GM21723 (cell line): ENCODE results near the gene RGS5.
"Not testable (repeated sequence)": the region's sequence is repeated elsewhere in the genome, so short reads cannot be mapped to it uniquely, and the experiment has no call there.

Experiments used
- ATAC-seq: cut with Tn5 transposase; IDR thresholded peaks from one replicate; pipeline ENCODE4 v1.9.1; 2021; ENCODE audit warnings: mild to moderate bottlenecking, moderate library complexity; ENCODE audit not compliant: unreplicated experiment

Gene RGS5, protein sequence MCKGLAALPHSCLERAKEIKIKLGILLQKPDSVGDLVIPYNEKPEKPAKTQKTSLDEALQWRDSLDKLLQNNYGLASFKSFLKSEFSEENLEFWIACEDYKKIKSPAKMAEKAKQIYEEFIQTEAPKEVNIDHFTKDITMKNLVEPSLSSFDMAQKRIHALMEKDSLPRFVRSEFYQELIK

DNA sequence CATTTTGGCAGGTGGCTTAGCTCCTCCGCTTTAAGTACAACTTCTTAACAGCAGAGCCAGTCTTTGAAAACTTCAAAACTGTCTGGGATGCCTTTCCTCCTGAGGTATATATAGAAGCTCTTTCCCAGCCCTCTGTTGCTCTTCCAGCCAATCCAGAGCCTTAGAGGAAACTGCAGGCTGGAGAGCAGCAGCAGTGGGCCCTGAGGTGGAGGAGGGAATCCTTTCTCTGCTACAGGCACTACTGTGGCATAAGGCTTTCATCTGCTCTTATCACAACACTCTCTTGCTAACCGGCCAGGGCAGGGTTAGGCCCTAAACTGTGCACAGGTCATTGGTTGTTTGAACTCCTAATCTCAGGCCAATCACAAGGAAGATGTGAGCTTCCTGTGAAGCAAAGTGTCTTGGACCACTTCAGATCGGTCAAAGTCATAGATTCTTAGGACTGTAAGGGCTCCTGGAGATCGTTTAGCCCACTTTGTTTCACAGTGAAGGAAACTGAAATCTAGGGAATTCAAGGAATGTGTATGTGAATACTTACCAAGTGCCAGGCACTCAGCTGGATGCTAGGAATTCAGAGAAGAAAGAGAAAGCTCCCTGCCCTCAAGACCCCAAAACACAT lies at the start of gene RGS5:
RGS5 (minus strand) TSS at position 84 of the 619 bp plus-strand sequence; CDS start at position 3, 81 bp downstream.
- no peak for ATAC-seq

DNA sequence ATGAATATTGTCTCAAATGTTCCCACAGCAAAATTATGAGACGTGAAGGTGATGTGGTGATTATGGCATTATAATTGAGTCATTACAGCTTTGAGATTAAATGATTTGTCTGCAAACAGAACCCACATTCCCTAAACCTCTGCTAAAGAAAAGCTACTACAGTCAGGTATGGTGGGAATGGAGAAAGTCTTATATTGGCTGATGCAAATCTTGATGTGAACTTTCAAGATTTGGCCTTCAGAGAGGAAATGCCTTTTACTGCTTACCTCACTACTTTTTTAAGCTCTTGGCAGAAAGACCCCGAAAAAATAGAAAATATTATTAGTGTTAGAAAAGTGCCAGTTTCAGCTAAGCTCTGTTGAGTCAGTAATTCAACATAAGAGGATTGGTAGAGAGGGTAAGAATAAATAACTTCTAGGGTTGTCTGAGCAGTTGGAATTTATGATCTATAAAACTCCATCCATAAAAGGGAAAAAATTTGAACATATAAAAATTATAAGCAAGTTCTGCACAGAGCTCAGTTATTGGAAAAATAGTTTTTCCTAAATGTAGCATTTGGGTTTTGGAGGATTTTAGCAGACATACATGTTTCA lies 47.8 kb upstream of the RGS5 start:
- no peak for ATAC-seq

DNA sequence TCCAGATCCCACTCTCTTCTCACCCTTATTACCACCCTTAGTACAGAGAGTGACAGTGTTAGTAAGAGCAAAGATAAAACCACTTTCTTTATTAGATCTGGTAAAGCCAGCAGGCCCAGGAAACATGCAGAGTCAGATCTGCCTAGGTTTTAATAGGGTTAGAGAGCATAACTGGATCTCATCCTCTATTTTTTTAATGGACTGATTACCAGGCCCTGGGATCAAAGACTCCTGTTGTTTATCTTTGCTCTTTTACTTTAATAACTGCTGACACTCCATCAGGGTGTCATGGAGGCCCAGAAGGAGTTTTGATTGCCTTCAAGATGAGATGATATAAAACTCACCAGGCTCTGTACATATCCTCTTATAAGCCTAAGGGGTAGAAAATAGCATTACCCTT lies 45.3 kb upstream of the RGS5 start:
- ATAC-seq, result no peak

DNA sequence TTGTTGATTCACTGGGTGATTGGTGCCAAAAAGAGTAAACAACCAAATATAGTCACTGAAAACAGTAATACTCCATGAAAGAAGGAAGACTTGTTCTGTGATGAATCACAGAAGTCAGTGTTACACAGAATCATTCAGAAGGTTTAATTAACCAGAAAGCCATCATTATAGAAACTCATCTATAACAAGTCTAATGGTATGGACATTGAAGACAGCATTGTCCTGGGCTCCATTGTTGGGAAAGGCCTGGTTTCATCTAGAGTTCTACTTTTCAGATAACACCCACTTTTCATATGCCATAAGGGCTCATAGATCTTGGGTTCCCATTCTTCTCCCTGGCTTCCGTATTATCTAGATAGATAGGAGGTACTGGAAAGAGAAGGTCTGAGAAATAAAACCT lies 41.9 kb upstream of the RGS5 start:
- not testable (repeated sequence) for ATAC-seq

DNA sequence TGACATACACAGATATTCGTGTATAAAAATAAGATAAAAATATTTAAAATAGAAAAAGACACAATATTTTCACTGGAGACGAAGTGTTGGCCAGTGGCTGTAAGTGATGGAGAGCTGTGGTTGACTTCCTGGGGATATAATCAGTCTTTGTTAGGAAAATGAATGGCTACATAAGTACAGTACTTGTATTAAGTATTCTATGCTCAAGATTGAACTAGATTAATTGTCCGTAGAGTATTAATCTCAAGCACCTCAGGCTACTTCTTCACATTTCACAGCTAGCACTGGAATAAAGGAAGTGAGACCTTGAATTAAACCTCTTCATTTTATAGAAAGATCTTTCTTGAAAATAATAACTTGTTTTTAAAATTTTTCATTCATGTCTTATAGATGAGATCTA lies 39.0 kb upstream of the RGS5 start:
- ATAC-seq, result no peak

DNA sequence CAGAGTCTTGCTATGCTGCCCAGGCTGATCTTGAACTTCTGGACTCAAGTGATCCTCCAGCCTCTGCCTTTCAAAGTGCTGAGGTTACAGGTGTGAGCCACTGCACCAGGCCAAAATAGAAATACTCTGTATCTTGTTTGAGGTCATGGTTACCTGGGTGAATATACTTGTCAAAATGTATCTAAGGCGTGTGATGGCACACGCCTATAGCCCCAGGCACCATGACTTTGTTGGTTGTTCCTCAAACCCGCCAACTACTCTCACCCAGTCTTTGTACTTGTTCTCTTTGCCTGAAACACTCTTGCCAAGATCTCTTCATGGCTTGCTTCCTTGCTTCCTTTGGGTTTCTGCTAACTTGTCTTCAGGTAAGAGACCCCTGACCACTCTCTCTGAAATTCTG lies 38.0 kb upstream of the RGS5 start:
- no peak for ATAC-seq

DNA sequence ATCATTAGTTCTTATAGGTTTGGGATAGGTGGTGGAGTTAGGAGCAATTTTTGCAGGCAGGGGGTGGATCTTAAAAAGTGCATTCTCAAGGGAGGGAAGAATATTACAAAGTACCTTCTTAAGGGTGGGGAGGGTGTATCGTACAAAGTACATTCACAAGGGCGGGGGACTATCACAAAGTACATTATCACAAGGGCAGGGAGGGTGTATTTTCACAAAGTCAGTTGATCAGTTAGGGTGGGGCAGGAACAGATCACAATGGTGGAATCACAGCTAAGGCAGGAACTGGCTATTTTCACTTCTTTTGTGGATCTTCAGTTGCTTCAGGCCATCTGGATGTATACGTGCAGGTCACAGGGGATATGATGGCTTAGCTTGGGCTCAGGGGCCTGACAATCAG lies 30.9 kb upstream of the RGS5 start:
- not testable (repeated sequence) for ATAC-seq

DNA sequence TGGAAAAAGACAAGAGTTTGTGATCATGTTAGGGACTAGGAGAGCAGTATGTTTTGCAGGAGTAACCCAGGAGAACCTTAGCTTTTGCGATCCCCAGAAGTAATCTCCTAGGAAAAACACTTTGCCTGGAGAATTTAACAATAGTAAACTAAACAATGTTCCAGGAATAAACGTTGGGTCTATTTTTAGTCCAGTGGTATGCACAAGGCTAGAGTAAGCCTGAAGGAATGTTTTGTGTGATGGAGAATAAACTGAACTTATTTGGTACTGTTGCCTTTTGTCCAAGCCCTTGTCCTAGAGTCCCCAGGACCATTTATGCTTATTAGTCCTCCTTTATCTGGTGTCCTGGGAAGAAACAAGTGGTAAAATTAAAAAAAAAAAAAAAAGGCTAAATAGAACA lies 28.7 kb upstream of the RGS5 start:
- ATAC-seq, result no peak

DNA sequence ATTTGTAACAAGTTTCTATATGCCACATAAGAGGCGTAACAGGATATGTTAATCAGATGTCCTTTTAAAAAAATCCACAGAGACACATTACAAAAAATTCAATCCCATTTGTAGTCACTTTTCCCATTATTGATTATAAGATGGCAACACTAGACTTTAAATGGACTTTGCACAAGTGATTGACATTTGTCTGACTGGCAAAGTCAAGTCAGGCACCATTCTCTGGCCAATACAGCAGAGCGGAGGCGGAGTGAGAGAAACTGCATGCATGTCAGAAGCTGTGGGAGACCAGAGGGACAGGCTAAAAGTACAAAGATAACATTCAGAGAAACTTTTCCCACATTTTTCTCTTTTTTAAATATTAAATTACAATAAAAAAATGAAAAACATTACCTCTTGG lies 28.1 kb upstream of the RGS5 start:
- ATAC-seq, result no peak

DNA sequence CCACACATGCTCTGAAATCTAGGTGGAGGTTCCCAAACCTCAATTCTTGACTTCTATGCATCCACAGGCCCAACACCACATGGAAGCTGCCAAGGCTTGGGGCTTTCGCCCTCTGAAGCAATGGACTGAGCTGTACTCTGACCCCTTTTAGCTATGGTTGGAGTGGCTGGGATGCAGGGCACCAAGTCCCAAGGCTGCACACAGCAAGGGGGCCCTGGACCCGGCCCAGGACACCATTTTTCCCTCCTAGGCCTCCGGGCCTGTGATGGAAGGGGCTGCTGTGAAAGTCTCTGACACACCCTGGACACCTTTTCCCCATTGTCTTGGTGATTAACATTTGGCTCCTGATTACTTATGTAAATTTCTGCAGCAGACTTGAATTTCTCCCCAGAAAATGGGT lies 25.6 kb upstream of the RGS5 start:
- not testable (repeated sequence) for ATAC-seq

DNA sequence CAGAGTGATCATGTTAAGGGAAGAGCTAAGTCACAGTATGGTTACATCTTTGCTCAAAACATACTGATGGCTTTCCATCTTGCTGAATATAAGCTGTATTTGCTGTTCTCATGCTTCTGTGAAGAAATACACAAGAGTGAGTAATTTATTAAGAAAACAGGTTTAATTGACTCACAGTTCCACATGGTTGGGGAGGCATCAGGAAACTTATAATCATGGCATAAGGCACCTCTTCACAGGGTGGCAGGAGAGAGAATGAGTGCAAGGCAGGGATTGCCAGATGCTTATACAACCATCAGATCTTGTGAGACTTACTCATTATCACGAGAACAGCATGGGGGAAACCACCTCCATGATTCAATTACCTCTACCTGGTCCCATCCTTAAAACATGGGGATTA lies 24.4 kb upstream of the RGS5 start:
- no peak for ATAC-seq

DNA sequence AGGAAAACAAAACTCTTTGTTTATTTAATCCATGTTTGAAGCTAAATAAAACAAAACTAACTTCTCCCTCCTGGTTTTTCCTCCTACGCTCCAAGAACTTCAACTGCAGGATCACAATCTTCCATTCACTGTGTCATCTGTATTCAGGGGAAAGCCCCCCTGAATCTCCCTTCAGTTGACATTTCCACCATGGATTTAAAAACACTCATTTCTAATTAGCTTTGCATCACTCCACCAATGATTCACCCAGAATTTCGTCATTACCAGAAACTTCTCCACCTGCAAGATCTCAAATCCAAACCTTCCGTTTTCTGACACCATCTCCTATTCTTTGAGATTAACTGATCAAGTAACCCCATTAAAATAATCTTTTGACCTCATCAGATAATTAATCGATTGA lies 10.9 kb upstream of the RGS5 start:
- no peak for ATAC-seq

DNA sequence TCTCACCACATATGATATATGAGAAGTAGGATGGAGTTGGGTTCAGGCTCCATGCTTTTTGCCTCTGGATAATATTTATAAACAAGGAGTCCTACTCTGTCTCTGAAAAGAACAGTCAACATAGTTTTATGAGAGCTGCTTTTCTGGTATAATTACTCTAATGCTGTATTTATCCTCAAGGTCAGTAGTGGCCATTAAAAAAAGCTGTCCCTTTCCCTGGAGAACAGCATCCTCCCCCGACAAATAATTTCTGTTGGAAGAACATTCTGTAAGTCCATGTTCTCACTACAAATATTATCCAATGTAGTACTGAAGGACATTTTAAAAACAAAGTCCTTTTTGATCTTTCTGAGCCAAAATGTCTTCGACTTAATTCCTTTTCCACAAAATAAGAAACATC lies 9.0 kb upstream of the RGS5 start:
- no peak for ATAC-seq

DNA sequence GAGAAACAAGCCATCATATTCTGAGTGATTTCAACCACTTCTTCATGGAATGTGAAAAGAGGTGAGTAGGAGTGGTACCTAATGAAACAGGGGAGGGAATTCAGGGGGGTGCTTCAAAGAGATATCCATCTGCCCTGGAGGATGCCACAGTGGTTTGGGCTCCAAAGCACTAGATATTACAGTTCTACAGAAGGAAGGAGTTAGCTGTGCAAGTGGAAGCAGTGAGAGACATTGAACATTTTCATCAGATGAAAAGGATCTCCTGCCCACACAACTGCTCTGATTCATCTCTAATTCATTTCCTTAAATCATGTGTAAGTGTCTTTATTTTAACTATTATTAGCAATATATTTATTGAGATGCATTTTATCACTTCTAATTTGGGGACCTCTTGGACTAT lies 2.8 kb upstream of the RGS5 start:
- no peak for ATAC-seq

DNA sequence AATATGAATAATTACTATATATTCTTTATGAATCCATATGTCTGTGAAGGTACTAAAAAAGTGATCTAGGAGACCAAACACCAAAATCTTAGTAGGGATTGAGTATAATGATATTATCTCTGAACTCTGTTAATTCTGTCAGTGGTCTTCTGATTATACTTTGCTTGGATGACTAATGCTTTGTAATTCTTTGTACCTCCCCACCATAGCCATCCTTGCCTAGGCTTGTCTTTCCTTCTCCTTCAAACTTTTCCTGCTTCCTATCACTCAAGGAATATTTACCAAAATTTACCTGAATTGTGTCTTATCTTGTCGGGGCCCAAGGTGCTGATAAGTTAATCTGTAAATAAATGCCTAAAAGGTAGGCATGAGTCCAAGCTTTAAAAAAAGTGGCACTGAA lies 845 bp upstream of the RGS5 start:
- no peak for ATAC-seq

DNA sequence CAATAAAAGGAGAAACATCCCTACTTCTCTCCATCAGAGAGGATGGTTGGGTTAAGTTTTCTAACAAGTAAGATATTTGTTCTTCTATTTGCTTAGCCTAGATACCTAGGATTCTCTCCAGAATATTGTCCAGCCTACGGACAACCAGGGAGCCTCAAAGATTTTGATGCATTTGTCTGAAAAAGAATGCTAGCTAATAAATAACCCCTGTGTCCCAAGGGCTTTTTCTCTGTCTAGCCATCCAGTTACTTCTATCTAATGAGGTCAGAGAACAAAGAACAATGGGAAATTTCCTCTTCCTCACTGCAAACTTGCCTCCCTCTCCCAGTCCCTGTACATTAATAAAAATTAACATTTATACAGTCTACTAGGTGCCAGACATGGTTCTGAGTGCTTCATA lies 810 bp downstream of the RGS5 start:
- ATAC-seq, result no peak

DNA sequence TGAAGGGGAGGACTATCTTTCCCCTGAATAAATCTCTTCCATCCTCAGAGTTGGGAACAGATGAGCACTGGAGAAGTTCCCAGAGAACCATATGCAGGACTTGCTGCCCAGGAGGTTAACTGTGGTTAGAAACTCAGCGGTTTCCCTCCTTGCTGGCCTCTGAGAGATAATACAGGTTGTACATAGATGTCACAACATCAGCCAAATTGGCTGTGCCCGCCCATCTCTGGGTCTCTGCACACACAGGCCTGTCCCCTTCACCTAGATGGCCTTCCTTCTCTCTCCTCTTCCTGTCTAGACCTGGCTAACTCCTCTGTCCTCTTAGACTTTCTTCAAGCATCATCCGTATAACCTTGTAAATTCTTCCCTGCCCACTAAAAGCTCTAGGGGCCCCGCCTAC lies 5.7 kb downstream of the RGS5 start:
- no peak for ATAC-seq

DNA sequence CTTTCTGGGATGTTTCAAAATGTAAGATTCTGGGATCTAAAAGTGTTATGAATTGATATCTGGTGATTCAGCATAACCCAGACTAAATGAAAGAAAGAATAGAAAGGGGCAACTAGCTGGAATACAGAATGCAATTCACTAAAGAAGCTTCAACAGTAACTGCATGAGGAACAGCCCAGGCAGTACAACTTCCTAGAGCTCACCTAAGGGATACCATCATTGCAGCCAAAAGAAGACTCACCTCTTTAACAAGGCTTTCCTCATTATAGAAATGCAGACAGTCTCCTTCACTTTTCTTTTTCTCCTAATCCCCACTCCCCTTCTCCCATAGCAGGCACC lies 6.3 kb downstream of the RGS5 start:
- no peak for ATAC-seq

DNA sequence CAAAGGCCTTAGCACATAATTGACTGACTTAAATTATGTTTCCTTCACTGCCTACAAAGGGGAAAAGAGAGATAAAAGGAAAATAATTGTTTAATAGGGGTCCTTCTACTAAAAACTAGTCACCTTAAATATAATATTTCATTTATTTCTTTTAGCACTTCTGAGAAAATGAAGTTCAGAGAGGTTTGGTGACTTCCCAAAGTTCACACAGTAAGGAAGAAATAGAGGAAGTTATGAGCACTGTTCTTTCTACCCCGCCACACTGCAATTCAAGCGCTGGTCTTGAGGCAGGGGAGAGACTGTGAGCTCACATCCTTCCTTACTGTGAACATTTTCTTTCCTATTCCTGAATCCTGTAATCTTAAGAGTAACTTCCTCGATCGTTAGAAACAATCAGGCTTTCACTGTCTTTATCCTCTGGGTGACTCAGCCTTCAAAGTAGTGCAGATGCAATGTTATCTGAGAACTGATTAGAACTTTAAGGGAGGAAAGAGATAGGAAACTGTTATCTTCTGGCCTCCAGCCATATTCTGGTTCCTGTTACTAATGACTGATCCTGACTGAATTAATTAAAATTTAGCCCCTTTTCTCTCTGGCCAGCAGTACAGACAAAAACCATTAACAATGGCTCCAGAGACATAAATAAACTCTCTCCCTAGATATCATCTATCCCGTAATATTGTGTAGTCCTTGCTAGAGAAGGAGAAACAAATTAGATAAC lies 6.8 kb downstream of the RGS5 start:
- ATAC-seq, result no peak

DNA sequence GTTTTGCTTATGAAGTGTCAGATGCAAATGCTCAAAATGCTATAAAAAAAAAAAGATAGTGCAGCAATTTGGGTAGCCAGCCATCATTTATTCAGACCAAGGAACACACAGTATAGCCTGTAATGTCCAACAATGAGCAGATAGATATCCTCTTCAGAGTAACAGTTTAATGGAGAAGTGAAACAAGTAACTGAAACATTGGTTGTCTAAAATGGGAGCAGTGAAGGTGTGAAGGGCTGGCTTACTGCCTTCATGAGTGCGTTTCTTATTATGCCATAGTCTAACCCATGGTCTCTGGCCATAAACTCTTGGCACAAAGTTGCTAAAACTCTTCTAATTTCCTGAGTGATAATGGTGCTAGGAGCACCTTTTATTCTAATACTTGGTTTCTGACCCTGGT lies 11.4 kb downstream of the RGS5 start:
- ATAC-seq, result no peak

DNA sequence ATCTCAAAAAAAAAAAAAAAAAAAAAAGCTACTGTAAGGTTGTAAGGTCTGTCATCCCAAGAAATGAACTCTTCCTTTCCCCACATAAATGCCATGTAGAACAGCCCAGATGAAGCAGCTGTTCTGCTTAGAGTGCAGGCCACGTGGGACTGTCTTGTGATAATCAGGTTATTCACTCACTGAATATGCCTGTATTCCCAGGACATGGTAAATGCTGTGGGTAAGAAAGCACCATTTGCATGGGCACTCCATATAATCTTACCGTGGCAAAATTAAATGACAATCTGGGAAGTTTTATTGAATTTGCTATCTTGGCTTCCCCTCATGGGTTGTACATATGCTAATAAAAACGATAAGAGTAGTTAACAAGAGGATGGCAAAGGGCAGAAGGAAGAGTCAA lies 13.8 kb downstream of the RGS5 start:
- ATAC-seq, result no peak

DNA sequence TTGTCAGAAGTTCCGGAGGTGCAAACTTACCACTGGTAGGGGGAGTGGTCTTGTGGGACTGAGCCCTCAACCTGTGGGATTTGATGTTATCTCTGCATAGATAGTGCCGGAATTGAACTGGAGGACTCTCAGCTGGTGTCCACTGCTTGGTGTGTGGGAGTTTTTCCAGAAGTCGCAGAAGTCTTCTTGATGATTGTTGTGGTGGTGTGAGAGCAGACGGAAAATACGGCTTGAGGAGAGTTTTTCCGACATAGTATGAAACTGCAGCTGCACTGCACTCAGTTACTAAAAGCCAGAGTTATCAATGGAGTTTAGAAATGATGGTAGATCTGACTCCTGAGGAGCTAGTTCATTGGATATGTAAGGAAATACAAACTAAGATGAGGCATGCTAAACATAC lies 14.9 kb downstream of the RGS5 start:
- no peak for ATAC-seq
